LNCaP clone FGC (cell line): ENCODE results near the gene USP10.

Source experiments
- DNase-seq: peaks from one replicate; pipeline ENCODE4 v3.0.0-alpha.2; 2011; ENCODE audit warnings: low read depth
- H3K4me3 ChIP-seq: 2 replicates; pipeline ENCODE4 v1.5.1; 2011; ENCODE audit warnings: mild to moderate bottlenecking, low read depth, low read length, control low read depth
- CTCF ChIP-seq: IDR thresholded peaks from 2 replicates; pipeline ENCODE4 v1.5.1; 2012; ENCODE audit warnings: mild to moderate bottlenecking; ENCODE audit not compliant: control insufficient read depth, insufficient read depth; ENCODE audit errors: extremely low read depth

The USP10 gene

GRCh38 chr16:84788920-84789391 lies 89.2 kb downstream of the USP10 start:
- TF ChIP-seq CTCF = no peak
- H3K4me3 ChIP-seq = no peak overlapping the region

GRCh38 chr16:84789431-84789830 lies 89.6 kb downstream of the USP10 start:
- H3K4me3 ChIP-seq = no peak overlapping the region
- DNase-seq = no peak
- no peak for TF ChIP-seq CTCF

More at GRCh38 chr16:84788920-84789391, 89.2 kb downstream of the USP10 start:
- DNase-seq = no peak

GRCh38 chr16:84790301-84790700 lies 90.5 kb downstream of the USP10 start:
- no peak for DNase-seq
- TF ChIP-seq CTCF = no peak
- no peak overlapping the region for H3K4me3 ChIP-seq

- no peak for DNase-seq
- TF ChIP-seq CTCF = no peak
- no peak overlapping the region for H3K4me3 ChIP-seq
Observed at GRCh38 chr16:84791088-84791487, 91.3 kb downstream of the USP10 start.

GRCh38 chr16:84791501-84791900 lies 91.7 kb downstream of the USP10 start:
- TF ChIP-seq CTCF = no peak
- no peak overlapping the region for H3K4me3 ChIP-seq
- no peak for DNase-seq

- DNase-seq = no peak
- no peak overlapping the region for H3K4me3 ChIP-seq
- TF ChIP-seq CTCF = no peak
Observed at GRCh38 chr16:84794186-84794585, 94.4 kb downstream of the USP10 start.

GRCh38 chr16:84794626-84795025 lies 94.8 kb downstream of the USP10 start:
- no peak overlapping the region for H3K4me3 ChIP-seq
- DNase-seq = no peak
- no peak for TF ChIP-seq CTCF
